ENCODE data around the gene ZNF488. TPM values are rescaled to one million over a fixed set of nuclear protein-coding genes. Genes with fewer than 3 reads are reported as not detected.

Gene ZNF488
- polyA plus RNA-seq, 1 donor from 2014 or later, result 0.85 TPM

- TF ChIP-seq POLR2AphosphoS5 (IDR thresholded peaks at IDR 0.05), result no peak
- TF ChIP-seq MXI1 (conservative IDR thresholded peaks at IDR 0.05; ENCODE audit: poor library complexity, severe bottlenecking), result no peak
- TF ChIP-seq CTCF (IDR thresholded peaks at IDR 0.05; ENCODE audit: poor library complexity, severe bottlenecking), result no peak
- TF ChIP-seq EZH2 (IDR thresholded peaks at IDR 0.05; ENCODE audit: borderline replicate concordance, insufficient read depth, low read length, poor library complexity, severe bottlenecking), result no peak
- TF ChIP-seq RAD21 (conservative IDR thresholded peaks at IDR 0.05), result no peak
- TF ChIP-seq EP300 (conservative IDR thresholded peaks at IDR 0.05; ENCODE audit: poor library complexity, severe bottlenecking), result no peak
- no peak for TF ChIP-seq SMC3 (conservative IDR thresholded peaks at IDR 0.05; ENCODE audit: poor library complexity)
- no peak for TF ChIP-seq REST (IDR thresholded peaks at IDR 0.05; ENCODE audit: borderline replicate concordance)
- H4K20me1 ChIP-seq (ENCODE audit: insufficient read depth), result no peaks in the 10 kb centered on the region
- H3K4me3 ChIP-seq (ENCODE audit: low read length), result no peak overlapping the region
- no peaks in the 10 kb centered on the region for H3K9me2 ChIP-seq (ENCODE audit: insufficient read depth, low read length)
- H2AFZ ChIP-seq (ENCODE audit: low read depth, low read length), result no peak overlapping the region
- no peaks in the 10 kb centered on the region for H3K36me3 ChIP-seq (ENCODE audit: insufficient read depth, low read length)
- H3K27me3 ChIP-seq (ENCODE audit: insufficient read depth, low read depth, low read length), result no peaks in the 10 kb centered on the region
- H3F3A ChIP-seq (ENCODE audit: insufficient read depth, low read length, poor library complexity, severe bottlenecking), result no peaks in the 10 kb centered on the region
- H3K27ac ChIP-seq (ENCODE audit: low read length), result no peak overlapping the region
- H3K79me2 ChIP-seq (replicated peaks; ENCODE audit: insufficient read depth, low read length), result no peaks in the 10 kb centered on the region
- no peak overlapping the region for H3K4me2 ChIP-seq (ENCODE audit: low read length)
- no peak overlapping the region for H3K9ac ChIP-seq (ENCODE audit: low read length)
- no peaks in the 10 kb centered on the region for H3K9me3 ChIP-seq (ENCODE audit: low read length)
These were observed 20.4 kb upstream of the ZNF488 start for GRCh38 chr10:47404446-47404845.

GRCh38 chr10:47403446-47404318 lies 19.6 kb upstream of the ZNF488 start:
- no peak overlapping the region for H3K9ac ChIP-seq (ENCODE audit: low read length)
- no peak overlapping the region for H3K4me2 ChIP-seq (ENCODE audit: low read length)
- H3K27me3 ChIP-seq (ENCODE audit: insufficient read depth, low read depth, low read length), result no peaks in the 10 kb centered on the region
- H3K9me3 ChIP-seq (ENCODE audit: low read length), result no peaks in the 10 kb centered on the region
- no peaks in the 10 kb centered on the region for H3K79me2 ChIP-seq (replicated peaks; ENCODE audit: insufficient read depth, low read length)
- H3F3A ChIP-seq (ENCODE audit: insufficient read depth, low read length, poor library complexity, severe bottlenecking), result no peaks in the 10 kb centered on the region
- no peaks in the 10 kb centered on the region for H4K20me1 ChIP-seq (ENCODE audit: insufficient read depth)
- TF ChIP-seq EP300 (conservative IDR thresholded peaks at IDR 0.05; ENCODE audit: poor library complexity, severe bottlenecking) (no peak), POLR2AphosphoS5 (IDR thresholded peaks at IDR 0.05) (no peak), REST (IDR thresholded peaks at IDR 0.05; ENCODE audit: borderline replicate concordance) (no peak), TAF1 (IDR thresholded peaks at IDR 0.05; ENCODE audit: low read depth) (no peak), SMC3 (conservative IDR thresholded peaks at IDR 0.05; ENCODE audit: poor library complexity) (no peak), RAD21 (conservative IDR thresholded peaks at IDR 0.05) (no peak), MXI1 (conservative IDR thresholded peaks at IDR 0.05; ENCODE audit: poor library complexity, severe bottlenecking) (no peak), CTCF (IDR thresholded peaks at IDR 0.05; ENCODE audit: poor library complexity, severe bottlenecking) (no peak)
- H3K36me3 ChIP-seq (ENCODE audit: insufficient read depth, low read length), result no peaks in the 10 kb centered on the region
- H2AFZ ChIP-seq (ENCODE audit: low read depth, low read length), result no peak overlapping the region
- H3K4me3 ChIP-seq (ENCODE audit: low read length), result no peak overlapping the region
- no peaks in the 10 kb centered on the region for H3K9me2 ChIP-seq (ENCODE audit: insufficient read depth, low read length)
- no peak overlapping the region for H3K27ac ChIP-seq (ENCODE audit: low read length)

All from neural cell (in vitro differentiated cells).